Activated naive CD4-positive, alpha-beta T cell treated with Interleukin-2 at 50 U/mL for 16 hours (primary cell): ENCODE measurements around the gene IRX3.
"Not testable (repeated sequence)": the region's sequence is repeated elsewhere in the genome, so short reads cannot be mapped to it uniquely, and the experiment has no call there.

ENCODE experiments used
- DNase-seq: peaks from one replicate; pipeline ENCODE4 v3.0.0-alpha.2; 2020

The IRX3 gene

GRCh38 chr16:54273566-54273965 is 13.0 kb downstream of the IRX3 start:
- DNase-seq = no peak

GRCh38 chr16:54270711-54271110 is 15.9 kb downstream of the IRX3 start:
- no peak for DNase-seq

GRCh38 chr16:54269461-54269860 is 17.1 kb downstream of the IRX3 start:
- no peak for DNase-seq

GRCh38 chr16:54268766-54269165 is 17.8 kb downstream of the IRX3 start:
- no peak for DNase-seq

- DNase-seq = no peak
These were observed 18.2 kb downstream of the IRX3 start for GRCh38 chr16:54268340-54268739.

- no peak for DNase-seq
These were observed 20.1 kb downstream of the IRX3 start for GRCh38 chr16:54266363-54266955.

GRCh38 chr16:54265575-54266107 is 20.9 kb downstream of the IRX3 start:
- no peak for DNase-seq

- DNase-seq = no peak
These were observed 33.5 kb downstream of the IRX3 start for GRCh38 chr16:54253118-54253517.

GRCh38 chr16:54248863-54249710 is 37.5 kb downstream of the IRX3 start:
- DNase-seq = no peak

GRCh38 chr16:54247705-54248104 is 38.9 kb downstream of the IRX3 start:
- not testable (repeated sequence) for DNase-seq

- DNase-seq = no peak
These were observed 40.1 kb downstream of the IRX3 start for GRCh38 chr16:54246454-54246821.

- DNase-seq = no peak
These were observed 40.7 kb downstream of the IRX3 start for GRCh38 chr16:54245788-54246453.

GRCh38 chr16:54244061-54244886 is 42.3 kb downstream of the IRX3 start:
- no peak for DNase-seq

GRCh38 chr16:54243202-54243601 is 43.4 kb downstream of the IRX3 start:
- no peak for DNase-seq

- no peak for DNase-seq
These were observed 44.4 kb downstream of the IRX3 start for GRCh38 chr16:54242199-54242598.

- no peak for DNase-seq
These were observed 45.1 kb downstream of the IRX3 start for GRCh38 chr16:54241525-54241924.

GRCh38 chr16:54240271-54241129 is 46.1 kb downstream of the IRX3 start:
- DNase-seq = no peak

- DNase-seq = no peak
These were observed 47.1 kb downstream of the IRX3 start for GRCh38 chr16:54239456-54239855.

GRCh38 chr16:54236773-54237172 is 49.8 kb downstream of the IRX3 start:
- DNase-seq = no peak

- no peak for DNase-seq
These were observed 53.0 kb downstream of the IRX3 start for GRCh38 chr16:54233615-54234014.
